GM15510 (cell line): ENCODE data around the gene TMED10.

Experiments
- POLR2A ChIP-seq: IDR thresholded peaks from 3 replicates; pipeline ENCODE4 v1.6.1; 2011; ENCODE audit warnings: borderline replicate concordance; ENCODE audit not compliant: insufficient read length; ENCODE audit errors: extremely low read depth

TMED10 gene

DNA sequence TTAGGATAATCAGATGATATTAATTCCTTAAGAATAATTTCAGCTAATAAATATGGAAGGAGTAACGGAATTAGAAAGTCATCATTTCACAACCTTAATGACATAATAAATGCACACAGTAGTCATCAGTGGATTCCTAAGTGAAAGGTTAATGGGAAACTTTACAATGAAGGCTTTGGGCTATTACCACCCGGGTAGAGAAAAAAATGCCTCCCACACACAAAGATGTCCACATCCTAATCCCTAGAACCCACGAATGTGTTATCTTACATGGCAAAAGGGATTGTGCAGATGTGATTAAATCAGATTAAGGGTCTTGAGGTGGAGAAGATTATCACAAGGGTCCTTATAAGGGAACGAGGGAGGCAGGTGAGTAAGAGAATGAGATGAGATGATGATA is 5.6 kb downstream of the TMED10 start:
- no peak for TF ChIP-seq POLR2A

DNA sequence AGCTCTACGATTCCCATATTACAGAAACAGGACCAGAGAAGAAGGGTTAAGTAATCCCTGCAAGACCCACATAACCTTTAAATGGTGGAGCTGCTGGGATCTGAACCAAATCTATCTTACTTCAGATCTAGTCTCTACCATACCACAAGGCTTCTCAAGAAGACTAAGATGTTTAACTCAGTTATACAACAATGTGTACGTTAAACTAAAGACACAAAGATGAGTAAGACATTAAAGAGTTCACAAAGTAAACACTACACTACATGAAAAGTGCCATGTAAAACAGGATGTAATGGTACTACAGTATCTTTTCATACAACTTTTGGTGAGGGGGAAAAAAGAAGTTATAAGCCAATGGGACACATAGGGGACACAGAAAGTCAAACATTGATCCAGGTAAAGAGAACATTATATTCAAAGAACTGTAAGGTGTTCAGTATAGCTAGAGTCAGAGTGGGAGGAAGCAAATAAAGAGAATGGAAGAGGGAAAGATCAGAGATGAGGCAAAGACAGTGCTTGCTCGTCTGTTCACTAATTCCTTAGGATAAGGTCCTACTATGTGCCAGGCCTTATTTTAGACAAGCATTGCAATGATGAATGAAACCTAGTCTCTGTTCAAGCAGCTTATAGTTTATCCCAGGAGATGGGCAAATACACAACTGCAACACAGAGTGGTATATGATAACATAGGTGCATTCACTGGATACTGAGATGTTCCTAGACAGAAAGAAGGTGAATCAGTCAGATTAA is 7.7 kb downstream of the TMED10 start:
- TF ChIP-seq POLR2A, result no peak

DNA sequence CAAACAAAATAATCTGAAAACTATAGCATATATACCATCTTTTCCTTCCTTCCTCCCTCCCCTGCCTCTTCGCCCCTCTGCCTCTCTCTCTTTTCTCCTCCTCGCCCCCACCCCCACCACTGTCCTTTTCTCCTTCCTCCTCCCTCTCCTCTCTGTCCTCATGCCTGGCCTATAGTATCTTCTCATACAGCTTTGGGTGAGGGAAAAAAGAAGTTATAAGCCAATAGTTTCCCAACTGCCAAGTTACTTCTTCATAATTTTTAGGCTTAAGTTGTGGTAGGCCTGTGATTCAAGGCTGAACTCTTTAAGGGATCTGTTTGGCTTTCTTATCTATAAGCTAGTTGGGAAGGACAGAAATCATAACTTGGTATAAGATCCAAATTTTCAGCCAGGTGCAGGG is 9.1 kb downstream of the TMED10 start:
- TF ChIP-seq POLR2A, result no peak

DNA sequence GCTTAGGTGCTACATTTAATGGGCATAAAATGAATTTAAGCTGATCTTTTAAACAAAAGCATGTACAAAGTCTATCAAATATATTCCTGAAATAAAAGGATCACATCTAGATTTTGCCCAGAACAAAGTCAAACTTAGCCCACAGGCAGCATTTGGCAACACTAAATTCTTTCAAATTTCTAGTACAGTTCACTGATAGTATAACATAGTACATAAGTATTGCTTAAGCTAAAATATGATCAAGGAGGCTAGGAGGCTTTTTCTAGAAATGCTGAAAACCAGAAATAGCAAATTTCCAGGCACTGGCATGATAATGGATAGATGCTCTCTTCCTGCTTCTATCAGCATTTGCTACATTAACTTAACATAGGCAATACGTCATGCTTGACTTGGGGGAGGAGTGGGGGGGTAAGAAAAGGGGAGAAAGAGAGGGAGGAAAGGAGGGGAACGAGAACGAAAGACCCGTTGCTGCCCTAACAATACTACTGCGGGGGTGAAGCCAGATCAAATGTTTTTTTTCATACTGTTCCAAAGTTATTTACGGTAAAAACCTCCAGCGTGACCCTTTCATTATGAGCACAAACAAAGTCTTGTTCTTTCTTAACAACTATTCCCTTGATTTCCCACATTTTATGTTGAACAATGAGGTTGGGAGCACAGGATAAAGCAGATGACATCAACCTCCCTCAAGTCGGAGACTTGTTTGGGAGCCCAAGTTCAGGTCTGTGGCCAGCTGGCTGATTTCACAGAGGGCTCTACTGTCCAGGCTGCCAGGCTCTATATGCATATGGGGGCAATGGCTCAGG is 10.6 kb downstream of the TMED10 start:
- no peak for TF ChIP-seq POLR2A

DNA sequence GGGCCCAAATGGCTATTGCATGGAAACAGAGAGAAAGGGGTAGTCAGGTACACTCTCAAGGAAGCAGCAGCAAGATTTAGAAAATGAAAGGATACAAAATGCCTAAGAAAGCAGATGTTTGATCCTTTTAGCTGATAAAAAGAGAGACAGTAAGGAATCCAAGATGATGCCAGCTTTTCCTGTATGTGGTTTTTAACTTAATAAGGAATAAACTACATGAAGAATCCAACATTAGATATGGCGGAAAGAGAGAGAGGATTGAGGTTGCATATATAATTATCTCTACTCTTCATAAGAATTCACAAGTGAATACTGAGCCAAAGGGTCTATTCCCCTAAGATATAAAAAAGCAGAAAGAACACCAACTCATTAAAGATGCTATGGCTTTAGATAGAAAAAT is 11.6 kb downstream of the TMED10 start:
- no peak for TF ChIP-seq POLR2A

DNA sequence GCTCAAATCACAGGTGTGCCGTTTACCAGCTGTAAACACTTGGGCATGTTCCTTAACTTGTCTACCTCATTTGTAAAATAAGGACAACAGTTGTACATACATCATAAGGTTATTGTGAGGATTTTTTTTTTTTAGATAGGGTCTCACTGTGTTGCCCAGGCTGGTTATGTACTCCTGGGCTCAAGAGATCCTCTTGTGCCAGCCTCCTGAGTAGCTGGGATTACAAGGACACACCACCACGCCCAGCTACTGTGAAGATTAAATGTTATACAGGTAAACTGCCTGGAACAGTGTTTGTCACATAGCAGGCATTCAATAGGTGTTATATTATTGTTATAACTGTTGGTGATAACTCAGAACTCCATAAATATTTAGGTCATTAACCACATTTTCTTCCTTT is 12.7 kb downstream of the TMED10 start:
- TF ChIP-seq POLR2A, result no peak

DNA sequence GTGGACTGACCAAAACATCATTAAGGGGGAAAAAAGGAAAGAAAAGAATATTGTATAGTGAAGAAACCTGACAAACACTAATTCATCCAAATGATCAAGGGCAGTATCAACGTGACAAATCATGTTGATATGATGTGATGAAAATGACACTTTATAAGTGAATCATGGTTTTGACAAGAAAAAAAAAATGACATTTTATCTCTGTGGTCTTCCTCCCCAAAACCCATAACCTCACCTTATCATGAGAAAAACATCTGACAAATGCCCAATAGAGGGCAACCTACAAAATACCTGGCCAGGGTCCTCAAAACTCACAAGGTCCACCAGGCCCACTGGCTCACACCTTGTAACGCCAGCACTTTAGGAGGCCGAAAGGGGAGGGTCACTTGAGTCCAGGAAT is 13.8 kb downstream of the TMED10 start:
- no peak for TF ChIP-seq POLR2A

DNA sequence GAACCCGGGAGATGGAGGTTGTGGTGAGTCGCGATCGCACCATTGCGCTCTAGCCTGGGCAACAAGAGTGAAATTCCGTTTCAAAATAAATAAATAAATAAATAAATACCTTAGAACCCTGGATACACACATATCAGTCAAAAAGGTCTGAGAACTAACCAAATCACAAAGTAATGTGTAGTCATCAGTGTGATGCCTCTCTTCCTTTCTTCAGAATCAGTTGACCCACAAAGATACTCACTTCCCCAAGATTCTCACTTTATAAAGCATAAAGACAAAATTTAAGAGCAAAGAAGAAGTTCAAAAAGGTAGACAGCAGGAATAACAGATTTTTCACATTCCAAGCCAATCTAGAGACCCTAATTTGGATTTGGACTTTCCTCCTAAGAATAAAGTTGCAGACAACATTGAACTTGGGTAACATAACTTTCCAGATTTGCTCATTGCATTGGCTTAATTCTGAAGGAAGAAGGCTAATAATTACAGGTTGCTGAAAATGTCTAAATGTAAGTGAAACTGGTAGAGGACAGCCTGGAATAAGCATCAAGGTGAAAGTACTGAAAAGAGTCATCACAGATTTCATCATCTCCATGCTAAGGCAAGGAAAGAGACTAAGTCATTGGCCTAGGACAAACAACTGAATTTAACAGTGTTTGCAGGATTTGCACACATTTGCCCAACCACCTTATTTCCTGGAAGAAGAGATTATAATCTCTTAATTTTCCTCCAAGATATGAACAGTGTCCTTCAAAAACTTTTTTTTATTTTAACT is 17.4 kb downstream of the TMED10 start:
- no peak for TF ChIP-seq POLR2A

DNA sequence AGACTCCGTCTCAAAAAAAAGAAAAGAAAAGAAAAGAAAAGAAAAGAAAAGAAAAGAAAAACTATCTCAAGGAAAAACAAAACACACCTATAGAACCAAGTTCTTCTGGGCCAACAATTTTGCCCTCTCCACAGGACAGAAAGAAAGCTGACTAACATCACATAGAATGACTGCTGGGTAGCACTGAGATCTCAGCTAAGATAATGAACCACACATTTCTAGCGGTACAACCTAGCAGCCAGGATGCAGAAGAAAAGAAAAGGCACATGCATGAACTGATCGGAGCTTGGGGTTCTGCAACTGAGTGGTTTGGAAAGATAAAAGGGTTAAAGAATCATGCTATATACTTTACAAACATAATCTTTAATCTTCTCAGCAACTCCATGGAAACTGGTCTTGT is 19.5 kb downstream of the TMED10 start:
- no peak for TF ChIP-seq POLR2A

DNA sequence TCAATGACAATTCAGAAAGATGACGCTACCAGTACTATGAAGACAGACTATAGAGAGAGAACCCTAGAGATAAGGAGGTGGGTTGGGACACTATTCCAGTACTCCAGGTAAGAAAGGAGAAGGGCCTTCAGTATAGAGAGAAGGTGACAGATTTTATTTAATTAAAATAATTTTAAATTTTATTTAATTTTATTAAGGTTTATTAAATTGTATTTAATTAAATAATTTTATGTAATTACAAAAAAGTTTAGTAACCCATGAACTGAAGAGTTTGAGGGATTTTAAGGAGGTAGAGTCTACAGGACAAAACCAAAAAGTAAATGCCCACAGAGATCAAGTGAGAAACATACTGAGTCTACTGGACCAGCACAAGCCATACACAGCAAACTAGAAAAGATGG is 20.3 kb downstream of the TMED10 start:
- TF ChIP-seq POLR2A, result no peak

DNA sequence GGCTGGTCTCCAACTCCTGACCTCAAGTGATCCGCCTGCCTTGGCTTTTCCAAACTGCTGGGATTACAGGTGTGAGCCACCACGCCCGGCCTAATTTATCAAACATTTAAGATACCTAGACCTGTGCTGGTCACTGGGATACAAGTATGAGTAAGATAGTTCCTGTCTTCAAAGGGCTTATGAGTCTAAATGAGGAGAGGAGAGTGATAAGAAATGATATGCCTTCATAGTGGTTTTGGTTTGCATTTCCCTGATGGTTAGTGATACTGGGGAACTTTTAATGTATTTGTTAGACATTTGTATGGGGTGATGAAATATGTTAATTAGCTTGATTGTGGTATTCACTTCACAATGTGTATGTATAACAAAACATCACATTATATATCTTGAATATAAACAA is 21.2 kb downstream of the TMED10 start:
- no peak for TF ChIP-seq POLR2A

DNA sequence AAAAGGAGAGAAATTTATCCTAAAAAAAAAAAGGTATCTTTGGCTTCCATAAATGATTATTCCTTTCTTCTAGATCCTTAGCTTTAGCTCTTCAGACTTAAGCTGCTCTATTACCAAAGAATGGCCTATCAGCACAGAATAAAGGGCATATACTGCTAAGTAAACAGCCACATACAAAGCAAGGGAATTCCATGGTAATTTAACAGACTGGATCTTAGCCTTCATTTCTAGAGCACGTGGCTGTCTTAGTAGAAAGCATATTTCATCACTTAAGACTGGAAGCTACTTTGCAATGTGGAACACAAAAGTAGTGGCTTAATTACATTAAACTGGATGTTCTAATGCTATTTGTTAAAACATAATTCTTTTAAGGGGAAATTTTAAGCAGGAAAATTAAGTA is 23.1 kb downstream of the TMED10 start:
- TF ChIP-seq POLR2A, result no peak

DNA sequence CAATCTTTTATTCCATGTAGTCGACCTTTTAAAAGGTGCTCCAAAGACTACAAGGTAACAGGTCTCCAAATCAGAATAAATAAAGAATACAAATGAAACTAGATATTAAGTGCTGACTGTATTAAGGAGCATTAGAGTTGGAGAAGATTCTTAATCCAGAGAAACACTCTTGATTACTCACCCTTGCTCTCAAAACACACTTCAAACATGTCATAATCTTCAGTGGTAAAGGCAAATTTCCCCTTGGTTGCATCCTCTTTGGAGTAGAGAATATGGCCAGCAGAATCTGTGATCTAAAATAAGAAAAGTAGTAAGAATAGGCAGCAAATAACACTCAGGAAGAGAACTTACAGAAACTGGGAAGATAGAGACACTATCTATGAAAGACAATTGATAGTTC is 24.6 kb downstream of the TMED10 start:
- TF ChIP-seq POLR2A, result no peak

DNA sequence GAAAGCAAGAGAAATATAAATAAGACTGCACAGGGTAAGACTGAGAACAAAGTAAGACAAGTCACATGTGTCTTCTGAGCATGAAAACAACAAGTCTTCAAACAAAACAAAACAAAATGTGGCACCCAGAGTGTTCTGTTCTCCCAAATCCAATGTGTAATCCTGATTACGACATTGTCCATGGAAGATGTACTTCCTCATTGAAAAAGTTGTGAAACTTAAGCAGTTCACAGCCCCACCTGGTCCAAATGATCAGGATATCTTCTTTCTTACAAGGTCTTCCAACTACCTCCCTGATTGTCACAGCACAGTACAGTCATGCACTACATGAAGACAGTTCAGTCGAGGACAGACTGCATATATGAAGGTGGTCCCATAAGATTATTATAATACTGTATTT is 26.3 kb downstream of the TMED10 start:
- TF ChIP-seq POLR2A, result no peak

DNA sequence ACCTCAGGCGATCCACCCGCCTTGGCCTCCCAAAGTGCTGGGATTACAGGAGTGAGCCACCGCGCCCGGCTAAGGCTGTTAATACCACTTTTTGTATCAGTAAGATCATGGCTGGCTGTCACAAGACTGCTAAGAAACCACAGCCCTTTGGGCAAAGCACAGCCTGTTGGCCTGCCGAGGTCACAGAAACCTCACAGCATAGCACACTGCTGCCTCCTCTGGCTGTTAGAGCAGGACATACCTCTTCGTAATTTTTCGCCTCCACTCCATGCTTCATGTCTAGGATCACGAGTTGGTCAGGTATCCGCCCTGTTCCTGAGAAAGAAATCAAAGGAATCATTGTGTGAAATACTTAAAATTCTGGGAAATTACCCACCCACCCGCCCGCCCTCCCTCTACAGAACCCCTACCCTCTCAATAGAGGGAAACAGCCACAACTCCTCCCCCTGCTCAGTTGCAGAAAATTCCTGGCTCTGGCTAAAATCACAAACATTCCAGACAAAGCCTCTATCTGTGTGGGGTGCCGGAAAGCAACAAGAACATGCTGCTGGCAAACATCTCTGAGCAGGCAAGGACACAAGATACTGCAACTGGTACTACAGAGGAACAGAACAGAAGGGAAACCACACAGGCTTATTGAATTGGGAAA is 28.9 kb downstream of the TMED10 start:
- no peak for TF ChIP-seq POLR2A

DNA sequence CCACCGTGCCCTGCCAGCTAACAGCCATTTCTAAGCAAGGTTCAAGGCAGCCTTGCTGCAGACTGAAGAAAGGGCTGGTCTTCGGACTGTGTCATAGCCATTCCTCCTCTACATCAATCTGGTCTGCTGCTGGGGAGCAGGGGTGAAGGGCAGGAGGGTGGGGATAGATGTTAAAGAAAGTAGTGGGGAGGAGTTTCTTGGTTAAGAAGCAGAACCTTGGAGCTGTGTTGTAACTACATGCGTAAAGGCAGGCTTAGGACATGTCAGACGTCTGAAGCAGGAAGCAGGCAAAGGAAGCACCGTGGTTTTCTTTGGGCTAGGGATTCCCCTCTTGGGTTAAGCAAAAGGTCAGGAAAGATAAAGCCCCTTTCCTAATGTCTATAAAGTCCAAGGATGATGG is 31.5 kb downstream of the TMED10 start:
- TF ChIP-seq POLR2A, result no peak
